ENCODE data around the gene B4GAT1. TPM values are rescaled to one million over a fixed set of nuclear protein-coding genes. Genes with fewer than 3 reads are reported as not detected.
A peak's percentile ranks its signal among the peaks of the same experiment; 100 is the strongest.

B4GAT1 gene
- total and polyA plus RNA-seq, 10 of the 15 experiments (the other 5 are each of a cell fraction or from before 2014, with no cell fraction given), result 0.55 to 11.1 (median 4.3) TPM

- H2AFZ ChIP-seq (ENCODE audit: control insufficient read depth, low read depth, low read length), result no peak overlapping the region
- no peak overlapping the region for H3K4me3 ChIP-seq
- BruUV-seq (replicated peaks), result no TSS peak
- TF ChIP-seq HDAC2 (IDR thresholded peaks at IDR 0.05) (no peak), POLR2A (IDR thresholded peaks at IDR 0.05; ENCODE audit: low read depth, low read length) (0 out of 2 replicates have a peak, but pooled peaks have one; percentile 6)
- H3K79me2 ChIP-seq (ENCODE audit: control insufficient read depth, insufficient read depth, low read length), result peaks cover 3% of the 10 kb centered on the region; the same call in 1 of the 2 replicates
- FAIRE-seq, result no peak
- CTCF ChIA-PET, result interaction anchor here (1.5 to 1.6 kb wide), 3 partner anchors 27 to 47 kb away, joined by 6 to 12 read pairs (median 8); no protein-coding TSS in a partner anchor
- RAD21 ChIA-PET (ENCODE audit: unreplicated experiment), result interaction anchor here (1.2 to 1.4 kb wide), 2 partner anchors 26 to 48 kb away, joined by 3 to 6 read pairs; no protein-coding TSS in a partner anchor
- SMC1A ChIA-PET (ENCODE audit: uncharacterized antibody, unreplicated experiment), result interaction anchor here (0.9 to 1.6 kb wide), 3 partner anchors 21 to 51 kb away, joined by 3 to 7 read pairs (median 3); partner anchors contain the start of gene CD248
- intact Hi-C loops (cut with micrococcal nuclease; ENCODE audit: unreplicated experiment), result no loop called here
- H4K20me1 ChIP-seq (ENCODE audit: control insufficient read depth, insufficient read depth), result no peaks in the 10 kb centered on the region
- H3K4me1 ChIP-seq (ENCODE audit: control insufficient read depth, insufficient read depth, low read length), result peaks cover 21% of the 10 kb centered on the region
- H3K9ac ChIP-seq (ENCODE audit: control insufficient read depth, insufficient read depth, low read length), result no peak overlapping the region
- no peaks in the 10 kb centered on the region for H3K9me3 ChIP-seq (replicated peaks; ENCODE audit: control insufficient read depth, insufficient read depth, low read length)
- 83% methylated on average over 14 of the region's 17 CpGs for WGBS (ENCODE audit: insufficient coverage, insufficient replicate concordance, low lambda C conversion rate, missing lambda C conversion rate)
- no peak for DNase-seq (ENCODE audit: low read depth, low spot score)
- ATAC-seq, result no peak
- H3K36me3 ChIP-seq (ENCODE audit: control insufficient read depth in 2 of 2, insufficient read depth in 2 of 2, low read length in 1 of 2), result peaks cover 0 to 19% of the 10 kb centered on the region in 2 experiments; a peak in 3 of 4 replicates
- in situ Hi-C loops (cut with MboI), result no loop called here
- no peaks in the 10 kb centered on the region for H3K27me3 ChIP-seq (replicated peaks in 1 of 2; ENCODE audit: control insufficient read depth in 2 of 2, insufficient read depth in 2 of 2, low read length in 1 of 2)
- H3K27ac ChIP-seq (ENCODE audit: control insufficient read depth, insufficient read depth), result no peak overlapping the region
- POLR2A ChIA-PET, result interaction anchor here (0.6 kb wide), 1 partner anchor 13 kb away, joined by 5 read pairs; no protein-coding TSS in a partner anchor
- H3K4me2 ChIP-seq (ENCODE audit: control insufficient read depth, insufficient read depth), result no peak overlapping the region
Observed at GRCh38 chr11:66338276-66339161, 8.9 kb downstream of the B4GAT1 start.

DNA sequence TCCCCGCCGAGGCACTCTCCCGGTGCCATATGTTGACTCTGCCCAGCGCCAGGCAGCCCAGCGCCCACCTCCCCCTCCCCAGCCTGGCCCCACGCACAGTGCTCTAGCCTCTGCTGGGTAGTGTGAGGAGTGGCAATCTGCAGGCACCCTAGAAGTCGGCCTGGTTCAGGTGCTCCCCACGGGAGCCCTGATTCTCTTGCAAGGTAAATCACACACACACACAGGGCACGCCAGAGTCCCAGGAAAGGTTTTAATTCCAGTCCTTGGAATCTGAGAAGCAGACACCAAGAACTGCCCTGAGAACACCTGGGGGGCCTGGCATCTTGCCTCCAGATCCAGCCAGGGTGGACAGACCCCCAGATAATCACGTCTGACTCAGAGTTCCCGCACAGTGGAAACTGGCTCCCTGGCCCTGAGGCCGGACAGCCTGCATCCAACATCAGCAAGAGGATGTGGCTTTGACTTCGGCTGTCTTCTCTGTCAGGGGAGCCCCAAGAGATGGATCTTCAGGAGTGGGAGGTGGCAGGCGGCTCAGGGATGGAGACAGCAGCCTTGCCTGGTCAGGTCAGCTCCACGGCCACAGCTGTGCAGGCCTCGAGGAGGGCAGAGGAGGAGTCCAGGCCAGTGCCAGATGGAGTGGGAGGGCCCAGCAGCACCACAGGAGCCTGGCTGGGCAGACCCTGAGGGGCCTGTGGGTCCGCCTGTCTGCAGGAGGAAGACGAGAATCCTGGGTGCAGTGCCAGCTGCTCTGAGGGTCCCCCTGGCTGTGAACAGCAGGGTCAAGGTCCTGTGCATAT lies 10.1 kb downstream of the B4GAT1 start:
- H3K4me3 ChIP-seq, result no peak overlapping the region
- no peaks in the 10 kb centered on the region for H3K27me3 ChIP-seq (replicated peaks in 1 of 2; ENCODE audit: control insufficient read depth in 2 of 2, insufficient read depth in 2 of 2, low read length in 1 of 2)
- TF ChIP-seq, protein P1, sequence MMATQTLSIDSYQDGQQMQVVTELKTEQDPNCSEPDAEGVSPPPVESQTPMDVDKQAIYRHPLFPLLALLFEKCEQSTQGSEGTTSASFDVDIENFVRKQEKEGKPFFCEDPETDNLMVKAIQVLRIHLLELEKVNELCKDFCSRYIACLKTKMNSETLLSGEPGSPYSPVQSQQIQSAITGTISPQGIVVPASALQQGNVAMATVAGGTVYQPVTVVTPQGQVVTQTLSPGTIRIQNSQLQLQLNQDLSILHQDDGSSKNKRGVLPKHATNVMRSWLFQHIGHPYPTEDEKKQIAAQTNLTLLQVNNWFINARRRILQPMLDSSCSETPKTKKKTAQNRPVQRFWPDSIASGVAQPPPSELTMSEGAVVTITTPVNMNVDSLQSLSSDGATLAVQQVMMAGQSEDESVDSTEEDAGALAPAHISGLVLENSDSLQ (IDR thresholded peaks at IDR 0.05), result 0 out of 2 replicates have a peak, but pooled peaks have one; percentile 4
- TF ChIP-seq SMARCA5 (IDR thresholded peaks at IDR 0.05) (0 out of 2 replicates have a peak, but pooled peaks have one; percentile 57), CBFB (IDR thresholded peaks at IDR 0.05; ENCODE audit: low read depth) (no peak)
- no peak overlapping the region for H3K9ac ChIP-seq (ENCODE audit: control insufficient read depth, insufficient read depth, low read length)
- FAIRE-seq, result no peak
- H2AFZ ChIP-seq (ENCODE audit: control insufficient read depth, low read depth, low read length), result no peak overlapping the region
- H4K20me1 ChIP-seq (ENCODE audit: control insufficient read depth, insufficient read depth), result no peaks in the 10 kb centered on the region
- CTCF ChIA-PET, result interaction anchor here (1.0 to 2.6 kb wide), 6 partner anchors 8 to 49 kb away, joined by 3 to 50 read pairs (median 10); partner anchors contain the start of genes BRMS1 and YIF1A
- SMC1A ChIA-PET (ENCODE audit: uncharacterized antibody, unreplicated experiment), result interaction anchor here (0.7 to 2.2 kb wide), 5 partner anchors 8 to 52 kb away, joined by 3 to 16 read pairs (median 3); partner anchors contain the start of gene CD248
- RAD21 ChIA-PET (ENCODE audit: unreplicated experiment), result interaction anchor here (1.2 to 3.6 kb wide), 3 partner anchors 25 to 49 kb away, joined by 3 to 49 read pairs (median 6); no protein-coding TSS in a partner anchor
- no TSS peak for BruUV-seq (replicated peaks)
- H3K79me2 ChIP-seq (ENCODE audit: control insufficient read depth, insufficient read depth, low read length), result no peaks in the 10 kb centered on the region
- no peak for DNase-seq (ENCODE audit: low read depth, low spot score)
- intact Hi-C loops (cut with micrococcal nuclease; ENCODE audit: unreplicated experiment) (no loop called here), in situ Hi-C loops (cut with MboI) (no loop called here)
- peaks cover 0 to 19% of the 10 kb centered on the region in 2 experiments; a peak in 3 of 4 replicates for H3K36me3 ChIP-seq (ENCODE audit: control insufficient read depth in 2 of 2, insufficient read depth in 2 of 2, low read length in 1 of 2)
- H3K27ac ChIP-seq (ENCODE audit: control insufficient read depth, insufficient read depth), result no peak overlapping the region
- POLR2A ChIA-PET, result interaction anchor here (0.8 kb wide), 1 partner anchor 25 kb away, joined by 3 read pairs; no protein-coding TSS in a partner anchor
- WGBS (ENCODE audit: insufficient coverage, insufficient replicate concordance, low lambda C conversion rate, missing lambda C conversion rate), result 55% methylated on average over 18 of the region's 18 CpGs
- no peak for ATAC-seq
- no peaks in the 10 kb centered on the region for H3K9me3 ChIP-seq (replicated peaks; ENCODE audit: control insufficient read depth, insufficient read depth, low read length)
- H3K4me1 ChIP-seq (ENCODE audit: control insufficient read depth, insufficient read depth, low read length), result peaks cover 21% of the 10 kb centered on the region
- peak overlapping the region; percentile 62 for H3K4me2 ChIP-seq (ENCODE audit: control insufficient read depth, insufficient read depth)
